Measurements from ENCODE around the gene NRDE2.
"Not testable (repeated sequence)": the region's sequence is repeated elsewhere in the genome, so short reads cannot be mapped to it uniquely, and the experiment has no call there.

- not testable (repeated sequence) for TF ChIP-seq CTCF (conservative IDR thresholded peaks at IDR 0.05; ENCODE audit: low read depth, low read length); RAD21 (IDR thresholded peaks at IDR 0.05; ENCODE audit: low read length)
Observed at GRCh38 chr14:90247441-90247840, 84.3 kb downstream of the NRDE2 start.

Measured in IMR-90 (cell line).